Chondrocyte (in vitro differentiated cells): ENCODE data around the gene FARP1. TPM values are rescaled to one million over a fixed set of nuclear protein-coding genes. Genes with fewer than 3 reads are reported as not detected.
A peak's percentile ranks its signal among the peaks of the same experiment; 100 is the strongest.

ENCODE experiments used
- DNase-seq: peaks from one replicate; pipeline ENCODE4 v3.0.0; 2021; ENCODE audit warnings: mixed read lengths, low spot score
- H3K27ac Mint-ChIP-seq: one replicate; pipeline ENCODE4 v1.8.0; 2021; ENCODE audit warnings: mild to moderate bottlenecking, moderate library complexity, mixed read lengths; ENCODE audit not compliant: unreplicated experiment
- H3K27me3 Mint-ChIP-seq: 2 replicates; pipeline ENCODE4 v1.8.0; 2021; ENCODE audit warnings: low read depth, mixed read lengths
- H3K36me3 Mint-ChIP-seq: 2 replicates; pipeline ENCODE4 v1.8.0; 2021; ENCODE audit warnings: low read depth, mixed read lengths
- H3K4me1 Mint-ChIP-seq: 2 replicates; pipeline ENCODE4 v1.8.0; 2021; ENCODE audit warnings: low read depth, mild to moderate bottlenecking, mixed read lengths
- H3K4me3 Mint-ChIP-seq: one replicate; pipeline ENCODE4 v1.8.0; 2021; ENCODE audit warnings: mild to moderate bottlenecking, moderate library complexity, mixed read lengths; ENCODE audit not compliant: unreplicated experiment
- H3K9me3 Mint-ChIP-seq: 2 replicates; pipeline ENCODE4 v1.8.0; 2021; ENCODE audit warnings: low read depth, mixed read lengths
- CTCF ChIP-seq: fragments of 200-600 bp; sonication (generic); IDR thresholded peaks from 2 replicates; pipeline ENCODE4 v1.5.0; 2021; ENCODE audit warnings: antibody characterized with exemption, mild to moderate bottlenecking, moderate library complexity
- total RNA-seq: library from RNA; stranded (reverse); gene quantifications from 3 replicates; pipeline ENCODE4 v1.2.1, GENCODE V29; 2021

FARP1 gene
- total RNA-seq, 1 donor from 2014 or later = 331 TPM

- H3K4me3 Mint-ChIP-seq = no peak overlapping the region
- H3K4me1 Mint-ChIP-seq = peaks cover 8% of the 10 kb centered on the region
- H3K36me3 Mint-ChIP-seq = peaks cover 63% of the 10 kb centered on the region
- no peak for TF ChIP-seq CTCF
- DNase-seq = no peak
- H3K27me3 Mint-ChIP-seq = no peaks in the 10 kb centered on the region
- no peaks in the 10 kb centered on the region for H3K9me3 Mint-ChIP-seq
- H3K27ac Mint-ChIP-seq = no peak overlapping the region
Measured at GRCh38 chr13:98423417-98423816, 280.5 kb downstream of the FARP1 start.

GRCh38 chr13:98427331-98427995 lies 284.6 kb downstream of the FARP1 start:
- no peak overlapping the region for H3K27ac Mint-ChIP-seq
- peaks cover 47% of the 10 kb centered on the region for H3K36me3 Mint-ChIP-seq
- H3K27me3 Mint-ChIP-seq = no peaks in the 10 kb centered on the region
- peaks cover 15% of the 10 kb centered on the region for H3K4me1 Mint-ChIP-seq
- no peaks in the 10 kb centered on the region for H3K9me3 Mint-ChIP-seq
- no peak for TF ChIP-seq CTCF
- DNase-seq = no peak
- H3K4me3 Mint-ChIP-seq = no peak overlapping the region

- DNase-seq = no peak
- H3K4me3 Mint-ChIP-seq = no peak overlapping the region
- TF ChIP-seq CTCF = no peak
- no peak overlapping the region for H3K27ac Mint-ChIP-seq
- no peaks in the 10 kb centered on the region for H3K27me3 Mint-ChIP-seq
- peaks cover 48% of the 10 kb centered on the region for H3K36me3 Mint-ChIP-seq
- H3K9me3 Mint-ChIP-seq = no peaks in the 10 kb centered on the region
- peaks cover 15% of the 10 kb centered on the region for H3K4me1 Mint-ChIP-seq
Measured at GRCh38 chr13:98428256-98428966, 285.5 kb downstream of the FARP1 start.

- H3K27ac Mint-ChIP-seq = peak overlapping the region; percentile 34
Measured at GRCh38 chr13:98429081-98429480, 286.2 kb downstream of the FARP1 start.

More at GRCh38 chr13:98429081-98429480, 286.2 kb downstream of the FARP1 start:
- Mint-ChIP-seq H3K4me3 (no peak overlapping the region), H3K4me1 (peaks cover 15% of the 10 kb centered on the region), H3K36me3 (peaks cover 42% of the 10 kb centered on the region), H3K27me3 (no peaks in the 10 kb centered on the region), H3K9me3 (no peaks in the 10 kb centered on the region)
- no peak for TF ChIP-seq CTCF
- DNase-seq = no peak
